HG02970 (cell line): ENCODE results near the gene ST3GAL2.
"Not testable (repeated sequence)": the region's sequence is repeated elsewhere in the genome, so short reads cannot be mapped to it uniquely, and the experiment has no call there.

Experiments
- ATAC-seq: cut with Tn5 transposase; IDR thresholded peaks from one replicate; pipeline ENCODE4 v1.9.1; 2021; ENCODE audit warnings: mild to moderate bottlenecking, moderate library complexity, moderate number of reproducible peaks; ENCODE audit not compliant: unreplicated experiment, low FRiP score

ST3GAL2 gene

GRCh38 chr16:70419384-70420327 is 19.2 kb downstream of the ST3GAL2 start:
- ATAC-seq = no peak

- no peak for ATAC-seq
These were observed 19.9 kb downstream of the ST3GAL2 start for GRCh38 chr16:70418993-70419318.

- ATAC-seq = no peak
These were observed 20.5 kb downstream of the ST3GAL2 start for GRCh38 chr16:70418274-70418992.

- ATAC-seq = no peak
These were observed 21.2 kb downstream of the ST3GAL2 start for GRCh38 chr16:70417661-70418060.

- ATAC-seq = no peak
These were observed 21.9 kb downstream of the ST3GAL2 start for GRCh38 chr16:70416748-70417616.

GRCh38 chr16:70413572-70413971 is 25.3 kb downstream of the ST3GAL2 start:
- ATAC-seq = not testable (repeated sequence)

- no peak for ATAC-seq
These were observed 26.5 kb downstream of the ST3GAL2 start for GRCh38 chr16:70412385-70412784.

GRCh38 chr16:70410734-70411133 is 28.2 kb downstream of the ST3GAL2 start:
- no peak for ATAC-seq

GRCh38 chr16:70407811-70408274 is 31.1 kb downstream of the ST3GAL2 start:
- ATAC-seq = no peak

GRCh38 chr16:70406104-70406503 is 32.8 kb downstream of the ST3GAL2 start:
- not testable (repeated sequence) for ATAC-seq

- ATAC-seq = no peak
These were observed 35.8 kb downstream of the ST3GAL2 start for GRCh38 chr16:70402916-70403659.

- no peak for ATAC-seq
These were observed 38.9 kb downstream of the ST3GAL2 start for GRCh38 chr16:70399951-70400350.

- ATAC-seq = no peak
These were observed 39.5 kb downstream of the ST3GAL2 start for GRCh38 chr16:70399381-70399780.

- no peak for ATAC-seq
These were observed 40.6 kb downstream of the ST3GAL2 start for GRCh38 chr16:70398177-70398743.

GRCh38 chr16:70396246-70396904 is 42.5 kb downstream of the ST3GAL2 start:
- ATAC-seq = no peak

GRCh38 chr16:70395345-70395901 is 43.5 kb downstream of the ST3GAL2 start:
- no peak for ATAC-seq

- no peak for ATAC-seq
These were observed 44.0 kb downstream of the ST3GAL2 start for GRCh38 chr16:70394853-70395252.

GRCh38 chr16:70393662-70394061 is 45.2 kb downstream of the ST3GAL2 start:
- ATAC-seq = no peak

- ATAC-seq = no peak
These were observed 46.3 kb downstream of the ST3GAL2 start for GRCh38 chr16:70392606-70393005.
